ENCODE results near the gene QRICH1.

DNA sequence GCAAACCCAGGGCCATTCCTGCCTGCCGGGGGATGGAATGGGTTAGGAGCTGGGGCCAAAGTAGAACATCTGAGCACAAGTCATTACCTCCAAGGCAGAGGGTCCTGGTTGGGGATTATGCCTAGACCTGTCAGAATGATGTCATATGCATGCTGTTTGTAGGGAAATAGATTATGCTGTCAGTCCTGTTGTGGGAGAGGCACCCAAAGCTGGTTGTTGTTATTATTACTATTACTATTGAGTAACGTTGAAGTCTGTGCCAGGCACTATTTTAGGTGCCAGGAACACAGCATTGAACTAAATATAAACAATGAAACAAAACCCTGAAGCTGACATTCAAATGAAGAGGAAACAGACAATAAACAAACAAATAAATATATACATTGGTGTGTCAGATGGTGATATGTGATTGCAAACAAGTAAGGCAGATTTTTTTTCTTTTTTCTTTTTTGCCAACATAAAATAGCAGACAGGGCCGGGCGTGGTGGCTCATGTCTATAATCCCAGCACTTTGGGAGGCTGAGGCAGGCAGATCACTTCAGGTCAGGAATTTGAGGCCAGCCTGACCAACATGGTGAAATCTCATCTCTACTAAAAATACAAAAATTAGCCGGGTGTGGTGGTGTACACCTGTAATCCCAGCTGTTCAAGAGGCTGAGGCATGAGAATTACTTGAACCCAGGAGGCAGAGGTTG lies 101.9 kb downstream of the QRICH1 start:
- TF ChIP-seq POLR2A (IDR thresholded peaks at IDR 0.05), result no peak
- TF ChIP-seq, protein P1, sequence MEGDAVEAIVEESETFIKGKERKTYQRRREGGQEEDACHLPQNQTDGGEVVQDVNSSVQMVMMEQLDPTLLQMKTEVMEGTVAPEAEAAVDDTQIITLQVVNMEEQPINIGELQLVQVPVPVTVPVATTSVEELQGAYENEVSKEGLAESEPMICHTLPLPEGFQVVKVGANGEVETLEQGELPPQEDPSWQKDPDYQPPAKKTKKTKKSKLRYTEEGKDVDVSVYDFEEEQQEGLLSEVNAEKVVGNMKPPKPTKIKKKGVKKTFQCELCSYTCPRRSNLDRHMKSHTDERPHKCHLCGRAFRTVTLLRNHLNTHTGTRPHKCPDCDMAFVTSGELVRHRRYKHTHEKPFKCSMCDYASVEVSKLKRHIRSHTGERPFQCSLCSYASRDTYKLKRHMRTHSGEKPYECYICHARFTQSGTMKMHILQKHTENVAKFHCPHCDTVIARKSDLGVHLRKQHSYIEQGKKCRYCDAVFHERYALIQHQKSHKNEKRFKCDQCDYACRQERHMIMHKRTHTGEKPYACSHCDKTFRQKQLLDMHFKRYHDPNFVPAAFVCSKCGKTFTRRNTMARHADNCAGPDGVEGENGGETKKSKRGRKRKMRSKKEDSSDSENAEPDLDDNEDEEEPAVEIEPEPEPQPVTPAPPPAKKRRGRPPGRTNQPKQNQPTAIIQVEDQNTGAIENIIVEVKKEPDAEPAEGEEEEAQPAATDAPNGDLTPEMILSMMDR (IDR thresholded peaks at IDR 0.05 in 8 of 11, conservative IDR thresholded peaks at IDR 0.05 in 3 of 11), result no peak
